Fibroblast of lung (primary cell): ENCODE measurements around the gene EXD2.

ENCODE experiments used
- EZH2 ChIP-seq: IDR thresholded peaks from 2 replicates; pipeline ENCODE4 v1.5.1; 2012; ENCODE audit warnings: low read length, control low read depth, mild to moderate bottlenecking; ENCODE audit errors: missing control alignments
- TF ChIP-seq, protein P1 (sequence below), 2 donors: IDR thresholded peaks in 1 of 2; conservative IDR thresholded peaks in 1 of 2; 1 replicate in 1 of 2; 2 replicates in 1 of 2; pipeline ENCODE4 v1.5.1; 2011 to 2012; ENCODE audit warnings: low read length in 2 of 2, control low read depth in 1 of 2, inconsistent platforms in 1 of 2, low read depth in 1 of 2, mild to moderate bottlenecking in 1 of 2

DNA sequence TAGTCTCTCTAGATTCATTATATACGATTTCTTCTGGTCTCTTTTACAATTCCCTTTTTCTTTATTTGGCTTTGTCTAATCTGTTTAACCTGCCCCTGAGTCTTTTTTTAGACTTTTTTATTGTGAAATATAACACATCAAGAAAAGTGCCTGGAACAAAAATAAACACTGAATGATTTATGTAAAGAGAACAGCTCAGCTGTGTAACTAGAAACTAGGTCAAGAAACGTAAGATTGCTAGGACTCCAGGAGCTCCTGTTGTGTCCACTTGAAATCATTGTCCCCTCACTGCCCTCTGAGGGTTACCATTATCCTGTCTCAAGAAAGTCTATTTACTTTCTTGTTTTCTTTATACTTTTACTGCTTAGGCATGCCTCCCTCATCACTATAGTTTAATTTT is 23.1 kb downstream of the EXD2 start:
- TF ChIP-seq, protein P1, sequence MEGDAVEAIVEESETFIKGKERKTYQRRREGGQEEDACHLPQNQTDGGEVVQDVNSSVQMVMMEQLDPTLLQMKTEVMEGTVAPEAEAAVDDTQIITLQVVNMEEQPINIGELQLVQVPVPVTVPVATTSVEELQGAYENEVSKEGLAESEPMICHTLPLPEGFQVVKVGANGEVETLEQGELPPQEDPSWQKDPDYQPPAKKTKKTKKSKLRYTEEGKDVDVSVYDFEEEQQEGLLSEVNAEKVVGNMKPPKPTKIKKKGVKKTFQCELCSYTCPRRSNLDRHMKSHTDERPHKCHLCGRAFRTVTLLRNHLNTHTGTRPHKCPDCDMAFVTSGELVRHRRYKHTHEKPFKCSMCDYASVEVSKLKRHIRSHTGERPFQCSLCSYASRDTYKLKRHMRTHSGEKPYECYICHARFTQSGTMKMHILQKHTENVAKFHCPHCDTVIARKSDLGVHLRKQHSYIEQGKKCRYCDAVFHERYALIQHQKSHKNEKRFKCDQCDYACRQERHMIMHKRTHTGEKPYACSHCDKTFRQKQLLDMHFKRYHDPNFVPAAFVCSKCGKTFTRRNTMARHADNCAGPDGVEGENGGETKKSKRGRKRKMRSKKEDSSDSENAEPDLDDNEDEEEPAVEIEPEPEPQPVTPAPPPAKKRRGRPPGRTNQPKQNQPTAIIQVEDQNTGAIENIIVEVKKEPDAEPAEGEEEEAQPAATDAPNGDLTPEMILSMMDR (conservative IDR thresholded peaks at IDR 0.05 in 1 of 2, IDR thresholded peaks at IDR 0.05 in 1 of 2; ENCODE audit: low read depth in 1 of 2, low read length in 2 of 2) = no peak
- TF ChIP-seq EZH2 = no peak
